Measurements from ENCODE around the gene TCERG1. TPM values are rescaled to one million over a fixed set of nuclear protein-coding genes. Genes with fewer than 3 reads are reported as not detected.

TCERG1 gene
- total and polyA plus RNA-seq, 9 of the 15 experiments (the other 6 are each of a cell fraction or from before 2014, with no cell fraction given): 50.3 to 148 (median 119) TPM

DNA sequence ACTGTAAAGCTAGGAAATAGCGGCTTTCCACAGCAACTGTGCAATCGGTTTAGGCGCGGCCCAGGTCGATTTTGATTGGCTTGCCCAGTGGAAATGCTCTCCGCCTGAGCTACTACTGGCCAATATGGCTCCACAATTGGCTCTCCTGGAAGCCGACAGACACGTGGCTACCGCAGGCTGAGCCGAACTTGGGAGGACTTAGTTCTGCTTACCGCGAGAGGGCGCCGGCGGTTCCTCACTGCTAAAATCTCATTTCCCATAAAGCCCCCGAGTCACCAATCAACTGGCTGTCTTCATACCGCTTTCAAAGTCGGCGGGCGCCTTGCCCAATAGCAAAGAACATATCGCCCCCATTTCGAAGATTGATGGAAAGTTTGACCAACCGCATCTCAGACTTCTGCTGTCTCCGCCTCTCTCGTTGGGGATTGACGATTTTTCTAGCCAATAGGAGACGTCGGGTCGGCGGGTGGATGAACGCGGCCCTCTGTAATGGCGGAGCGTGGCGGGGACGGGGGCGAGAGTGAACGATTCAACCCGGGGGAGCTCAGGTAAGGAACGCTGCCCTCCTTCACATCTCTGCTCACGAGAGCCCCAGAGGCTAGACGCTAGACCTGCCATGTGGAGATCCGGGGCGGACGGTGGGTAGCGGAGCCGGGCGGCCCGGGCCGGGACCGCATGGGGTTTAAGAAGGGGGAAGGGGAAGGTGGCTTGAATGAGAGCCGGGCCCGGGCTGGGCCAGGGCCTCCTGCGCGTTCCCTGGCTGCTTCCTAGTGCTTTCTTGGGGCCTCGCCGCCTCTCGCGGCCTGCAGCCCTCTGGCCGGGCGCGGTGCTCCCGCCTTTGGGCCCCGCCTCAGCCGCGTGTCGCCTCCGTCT lies at the start of gene TCERG1 (continued):
- TF ChIP-seq ILK (tag; IDR thresholded peaks at IDR 0.05; ENCODE audit: borderline replicate concordance, low read depth): no peak
- TF ChIP-seq NUFIP1 (IDR thresholded peaks at IDR 0.05; ENCODE audit: partially characterized antibody): peak; percentile 16
- TF ChIP-seq TAF1 (IDR thresholded peaks at IDR 0.05; ENCODE audit: control insufficient read depth, extremely low read depth, insufficient read depth, low read length, severe bottlenecking): peak; percentile 87
- TF ChIP-seq AFF1 (IDR thresholded peaks at IDR 0.05; ENCODE audit: low read depth in 1 of 2, partially characterized antibody in 2 of 2): peak in 1 of 2 experiments; percentile 75
- peak; percentile 82; the same call in 1 of the 2 replicates for TF ChIP-seq JUN (IDR thresholded peaks at IDR 0.05; ENCODE audit: borderline replicate concordance, low read depth, low read length)
- TF ChIP-seq JUN (CRISPR knock-in tag; IDR thresholded peaks at IDR 0.05; ENCODE audit: borderline replicate concordance): peak; percentile 83; the same call in 1 of the 2 replicates
- TF ChIP-seq FIP1L1 (IDR thresholded peaks at IDR 0.05; ENCODE audit: low read depth, low read length, poor library complexity, severe bottlenecking): peak; percentile 72
- TF ChIP-seq ZNF655 (CRISPR knock-in tag; IDR thresholded peaks at IDR 0.05): no peak
- peak; percentile 37; the same call in 1 of the 2 replicates for TF ChIP-seq PYGO2 (tag; IDR thresholded peaks at IDR 0.05)
- peak in 1 of 2 experiments; percentile 75; a peak in 1 of 4 replicates for TF ChIP-seq HDAC1 (IDR thresholded peaks at IDR 0.05)
- peak; percentile 85 for TF ChIP-seq CBX1 (IDR thresholded peaks at IDR 0.05; ENCODE audit: low read depth)
- peak; percentile 30; the same call in 1 of the 2 replicates for TF ChIP-seq FOXJ2 (tag; IDR thresholded peaks at IDR 0.05)
- TF ChIP-seq HDAC6 (IDR thresholded peaks at IDR 0.05; ENCODE audit: low read depth, low read length): no peak
- TF ChIP-seq, protein P1, sequence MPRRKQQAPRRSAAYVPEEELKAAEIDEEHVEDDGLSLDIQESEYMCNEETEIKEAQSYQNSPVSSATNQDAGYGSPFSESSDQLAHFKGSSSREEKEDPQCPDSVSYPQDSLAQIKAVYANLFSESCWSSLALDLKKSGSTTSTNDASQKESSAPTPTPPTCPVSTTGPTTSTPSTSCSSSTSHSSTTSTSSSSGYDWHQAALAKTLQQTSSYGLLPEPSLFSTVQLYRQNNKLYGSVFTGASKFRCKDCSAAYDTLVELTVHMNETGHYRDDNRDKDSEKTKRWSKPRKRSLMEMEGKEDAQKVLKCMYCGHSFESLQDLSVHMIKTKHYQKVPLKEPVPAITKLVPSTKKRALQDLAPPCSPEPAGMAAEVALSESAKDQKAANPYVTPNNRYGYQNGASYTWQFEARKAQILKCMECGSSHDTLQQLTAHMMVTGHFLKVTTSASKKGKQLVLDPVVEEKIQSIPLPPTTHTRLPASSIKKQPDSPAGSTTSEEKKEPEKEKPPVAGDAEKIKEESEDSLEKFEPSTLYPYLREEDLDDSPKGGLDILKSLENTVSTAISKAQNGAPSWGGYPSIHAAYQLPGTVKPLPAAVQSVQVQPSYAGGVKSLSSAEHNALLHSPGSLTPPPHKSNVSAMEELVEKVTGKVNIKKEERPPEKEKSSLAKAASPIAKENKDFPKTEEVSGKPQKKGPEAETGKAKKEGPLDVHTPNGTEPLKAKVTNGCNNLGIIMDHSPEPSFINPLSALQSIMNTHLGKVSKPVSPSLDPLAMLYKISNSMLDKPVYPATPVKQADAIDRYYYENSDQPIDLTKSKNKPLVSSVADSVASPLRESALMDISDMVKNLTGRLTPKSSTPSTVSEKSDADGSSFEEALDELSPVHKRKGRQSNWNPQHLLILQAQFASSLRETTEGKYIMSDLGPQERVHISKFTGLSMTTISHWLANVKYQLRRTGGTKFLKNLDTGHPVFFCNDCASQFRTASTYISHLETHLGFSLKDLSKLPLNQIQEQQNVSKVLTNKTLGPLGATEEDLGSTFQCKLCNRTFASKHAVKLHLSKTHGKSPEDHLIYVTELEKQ (CRISPR knock-in tag; IDR thresholded peaks at IDR 0.05): peak; percentile 78
